Umbilical cord (tissue), 2 donors: ENCODE data around the gene OR9Q1. TPM values are rescaled to one million over a fixed set of nuclear protein-coding genes. Genes with fewer than 3 reads are reported as not detected.
"Not testable (repeated sequence)": the region's sequence is repeated elsewhere in the genome, so short reads cannot be mapped to it uniquely, and the experiment has no call there.

Experiments used
- DNase-seq: peaks from one replicate; pipeline ENCODE4 v3.0.0-alpha.2; 2015; ENCODE audit warnings: low spot score
- total RNA-seq: library from RNA; depleted of rRNA; stranded (reverse); fragments of >200 nt; gene quantifications from one replicate; pipeline ENCODE4 v1.2.3, GENCODE V29; 2014; ENCODE audit warnings: low replicate concordance; ENCODE audit not compliant: insufficient read depth

OR9Q1 gene
- total RNA-seq, 1 donor from 2014 or later = 0.24 TPM

DNA sequence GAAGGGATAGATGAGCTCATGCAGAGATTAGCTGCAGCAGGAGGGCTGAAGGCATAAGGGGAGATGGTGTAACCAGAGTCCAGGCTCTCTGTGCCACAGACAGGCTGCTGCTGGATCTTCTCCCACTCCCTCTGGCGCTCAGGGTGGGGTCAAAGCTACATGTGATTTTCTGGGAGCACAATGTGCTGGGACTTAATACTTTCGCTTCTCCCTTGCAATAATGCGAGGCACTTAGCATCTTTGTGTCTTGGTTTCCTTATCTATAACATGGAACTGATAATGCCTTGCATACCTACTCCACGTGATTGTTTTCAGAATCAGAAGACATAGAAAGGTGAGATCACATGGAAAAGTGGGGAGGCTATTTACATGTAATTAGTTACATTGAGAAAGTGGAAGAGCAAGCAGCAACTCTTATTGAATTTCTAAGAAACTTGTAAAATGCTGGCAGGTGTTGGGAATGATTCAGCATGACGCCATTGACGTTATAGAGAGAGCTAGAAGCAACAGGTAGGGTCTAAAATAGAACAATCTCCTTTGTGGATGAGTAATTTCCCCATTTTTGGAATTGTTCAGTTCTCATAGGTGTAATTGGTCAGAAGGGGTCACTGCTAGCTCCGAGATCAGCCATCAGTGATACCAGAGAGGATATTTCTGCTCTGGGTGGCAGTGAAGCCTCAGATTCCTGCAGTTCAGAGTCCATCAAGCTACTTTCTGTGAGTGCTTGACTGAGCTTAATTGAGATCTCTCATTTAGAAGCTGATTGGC is 109.8 kb downstream of the OR9Q1 start:
- DNase-seq = no peak

DNA sequence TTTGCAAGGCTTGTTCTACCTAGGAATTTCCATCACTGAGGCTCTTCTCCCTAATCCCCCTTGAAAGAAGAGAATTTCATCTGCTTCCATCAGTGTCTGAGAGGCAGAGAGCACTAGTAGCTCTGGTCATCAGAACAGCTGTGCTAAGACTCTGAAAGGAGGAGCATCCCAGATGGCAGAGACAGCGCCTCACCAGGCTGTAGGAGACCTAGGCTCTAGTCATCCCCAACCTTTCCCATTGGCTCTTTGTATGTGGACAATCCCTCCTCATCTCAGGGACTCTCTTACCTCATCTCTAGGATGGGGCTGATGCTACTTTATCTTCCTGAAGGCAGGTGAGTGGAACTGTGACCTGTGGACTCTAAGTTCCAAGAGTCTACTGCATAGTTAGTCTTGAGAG is 110.5 kb downstream of the OR9Q1 start:
- DNase-seq = no peak

GRCh38 chr11:58135171-58135570 is 111.5 kb downstream of the OR9Q1 start:
- DNase-seq = no peak

- no peak for DNase-seq
These were observed 119.1 kb downstream of the OR9Q1 start for GRCh38 chr11:58142761-58143160.

DNA sequence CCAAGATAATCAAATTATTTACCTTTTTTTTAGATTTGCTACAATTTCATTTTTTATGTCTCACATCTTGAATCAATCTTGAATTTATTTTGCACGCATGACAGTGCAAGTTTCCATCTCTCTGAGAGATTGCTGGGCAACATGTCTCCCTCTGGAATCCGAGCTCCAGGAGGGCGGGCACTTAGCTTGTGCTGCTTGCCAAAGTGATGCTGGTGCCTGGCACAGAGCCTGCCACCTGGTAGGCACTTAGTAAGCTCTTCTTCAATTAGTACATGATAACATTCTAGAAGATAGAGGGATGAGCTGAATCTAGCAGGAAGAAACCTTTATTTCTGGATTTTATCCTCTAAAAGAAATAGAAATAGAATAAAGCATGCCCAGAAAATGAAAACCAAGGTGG is 129.1 kb downstream of the OR9Q1 start:
- no peak for DNase-seq

DNA sequence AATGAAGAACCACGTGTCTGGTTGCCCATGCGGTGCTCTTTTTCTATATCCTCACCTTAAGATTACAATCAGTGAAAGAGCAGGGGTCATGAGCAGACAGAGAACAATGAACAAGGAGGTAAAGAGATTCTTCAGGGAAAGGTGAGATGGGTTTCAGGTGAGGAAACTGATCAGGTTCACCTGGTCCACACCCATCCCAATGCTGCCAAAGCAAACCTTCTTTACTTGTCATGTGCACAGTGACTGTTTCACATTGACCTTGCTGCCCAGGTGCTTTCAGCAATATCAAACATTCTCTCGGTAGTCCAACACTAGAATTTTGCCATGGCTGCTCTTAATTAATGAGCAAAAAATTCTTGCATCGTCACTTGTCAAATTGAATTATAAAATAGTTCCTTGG is 140.7 kb downstream of the OR9Q1 start:
- no peak for DNase-seq

DNA sequence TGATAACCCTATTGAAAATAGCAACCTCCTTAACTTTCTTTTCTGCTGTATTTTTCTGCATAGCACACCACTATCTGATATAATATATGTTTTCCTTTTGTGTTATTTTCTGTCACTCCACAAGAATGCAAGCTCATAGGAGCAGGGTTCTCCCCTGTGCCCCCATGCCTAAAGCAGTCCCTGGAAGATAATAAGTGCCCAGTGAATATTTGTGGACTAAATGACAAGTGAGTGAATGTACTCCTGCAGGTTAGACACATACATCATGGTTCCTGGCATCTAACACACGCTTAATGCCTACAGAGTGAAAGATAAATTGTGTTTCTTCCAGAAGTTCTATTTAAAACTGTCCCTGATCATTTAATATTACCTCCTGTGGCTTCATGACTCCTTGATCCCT is 141.3 kb downstream of the OR9Q1 start:
- DNase-seq = no peak

DNA sequence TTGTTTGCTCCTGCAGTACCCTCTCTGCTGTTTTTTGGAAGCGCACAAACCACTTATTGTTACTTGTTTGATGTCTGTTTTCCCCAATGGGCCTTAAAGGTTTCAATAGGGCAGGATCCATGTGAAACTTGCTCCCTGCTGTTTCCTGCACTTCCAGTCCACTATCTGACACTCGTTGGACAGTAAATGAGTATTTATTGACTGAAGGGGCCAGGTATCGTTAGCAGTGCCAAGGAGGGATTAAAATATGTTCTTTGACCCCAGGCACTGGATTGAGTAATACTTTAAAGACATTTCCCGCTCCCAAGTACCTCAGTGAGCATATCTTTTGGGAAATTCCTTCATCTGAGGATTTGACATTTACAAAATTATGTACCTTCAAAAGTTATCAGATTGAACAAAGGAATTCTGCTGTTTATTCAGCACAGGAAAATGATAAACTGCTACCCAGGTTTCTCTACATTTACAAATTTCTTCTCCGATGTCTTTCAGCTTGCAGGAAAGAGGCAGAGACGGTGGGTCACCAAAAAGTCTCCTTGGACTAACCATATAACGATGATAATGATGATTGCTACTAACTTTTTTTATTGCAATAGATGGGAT is 141.9 kb downstream of the OR9Q1 start:
- no peak for DNase-seq

DNA sequence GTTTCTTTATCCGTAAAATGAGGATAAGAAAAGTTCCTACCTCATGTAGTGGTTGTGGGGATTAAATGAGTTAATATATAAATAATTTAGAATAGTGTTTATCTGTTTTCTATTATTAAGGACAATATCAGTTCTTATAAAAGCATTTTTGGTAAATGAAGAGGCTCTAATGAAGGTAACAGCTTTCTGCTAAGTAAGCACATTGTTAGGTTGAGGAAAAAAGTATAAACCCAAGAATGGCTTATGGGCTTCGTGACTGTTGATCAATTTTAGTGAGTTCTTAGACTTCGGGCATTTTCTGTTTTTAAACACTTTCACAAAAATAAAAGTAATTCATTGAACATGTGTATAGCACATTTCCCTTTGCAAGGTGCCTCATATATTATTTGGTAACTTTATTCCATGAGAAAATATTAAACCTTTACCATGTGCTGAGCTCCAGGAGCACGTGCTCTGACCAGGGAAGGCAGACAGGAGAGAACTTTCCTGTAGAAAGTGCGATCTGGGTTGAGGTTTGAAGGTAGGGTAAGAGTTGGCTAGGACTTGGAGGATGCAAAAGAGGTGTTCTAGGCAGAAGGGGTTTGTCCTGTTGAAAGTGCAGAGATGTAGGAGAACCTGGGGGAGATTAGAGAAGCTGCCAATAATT is 153.9 kb downstream of the OR9Q1 start:
- no peak for DNase-seq

DNA sequence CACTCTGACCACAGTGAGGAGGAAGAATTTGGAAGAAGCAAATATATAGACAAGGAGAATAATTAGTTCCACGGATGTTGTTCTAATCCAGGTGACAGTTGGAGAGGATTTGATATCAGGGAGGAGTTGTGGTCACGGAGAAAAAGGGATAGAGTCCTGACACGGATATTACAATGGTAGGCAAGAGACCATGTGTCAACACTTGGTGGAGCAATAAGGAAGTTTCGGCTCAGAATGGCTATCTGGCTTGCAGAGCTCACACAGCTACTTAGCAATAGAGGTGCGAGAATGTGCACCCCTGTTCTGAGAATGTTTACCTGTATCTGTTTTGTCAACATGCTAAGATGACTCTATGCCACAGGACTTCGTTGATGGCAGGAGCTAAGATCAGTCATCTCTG is 154.8 kb downstream of the OR9Q1 start:
- DNase-seq = no peak

GRCh38 chr11:58179648-58180047 is 156.0 kb downstream of the OR9Q1 start:
- DNase-seq = no peak

- no peak for DNase-seq
These were observed 163.3 kb downstream of the OR9Q1 start for GRCh38 chr11:58186938-58187337.

DNA sequence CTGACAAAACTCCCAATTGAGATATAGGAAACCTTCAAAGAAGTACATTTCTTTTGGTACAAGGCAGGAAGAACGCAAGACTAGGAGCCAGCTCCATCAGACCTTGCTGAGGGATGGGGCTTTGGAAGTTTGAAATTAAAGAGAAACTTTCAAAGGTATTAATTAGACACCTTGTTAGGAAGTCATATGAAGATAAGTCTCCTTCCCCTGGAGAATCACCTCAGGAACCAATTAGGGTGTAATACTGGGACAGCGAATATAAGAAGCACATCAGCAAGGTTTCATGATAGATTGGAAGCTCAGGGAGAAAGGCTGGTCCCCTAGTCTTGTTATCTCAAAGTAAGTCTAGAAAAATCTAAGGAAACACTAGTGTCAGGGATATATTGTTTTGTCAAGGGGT is 165.1 kb downstream of the OR9Q1 start, which contains the start of gene OR9Q2:
Gene OR9Q2, plus strand, starts transcription at position 301 of the 400 bp plus-strand sequence. CDS start 1,421 bp downstream, outside the sequence.
- DNase-seq = no peak

GRCh38 chr11:58192229-58192628 is 168.5 kb downstream of the OR9Q1 start:
- DNase-seq = no peak

GRCh38 chr11:58193391-58193790 is 169.7 kb downstream of the OR9Q1 start:
- no peak for DNase-seq

- no peak for DNase-seq
These were observed 172.3 kb downstream of the OR9Q1 start for GRCh38 chr11:58195939-58196338.

- DNase-seq = no peak
These were observed 175.6 kb downstream of the OR9Q1 start for GRCh38 chr11:58199271-58199670.

DNA sequence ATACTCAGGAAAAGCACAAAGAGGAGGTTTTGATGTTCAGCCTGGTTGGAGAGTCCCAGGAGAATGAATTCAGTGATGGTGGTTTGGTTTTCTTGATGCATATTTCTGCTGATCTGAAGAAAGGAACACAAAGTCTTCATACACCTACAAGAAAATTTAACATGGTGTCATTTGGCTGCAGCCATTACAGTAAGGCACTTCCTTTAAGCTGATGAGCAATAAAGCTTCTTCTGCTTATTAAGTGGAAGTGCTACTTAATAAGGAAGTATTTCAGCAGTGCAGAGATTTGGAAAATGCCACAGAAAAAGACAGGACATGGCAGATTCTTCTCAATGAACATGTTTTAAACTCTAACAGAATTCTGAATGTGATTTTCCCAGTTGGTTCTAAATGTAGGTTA is 180.4 kb downstream of the OR9Q1 start, which contains the start of gene OR1S2:
Gene OR1S2, minus strand, starts transcription at position 101 of the 400 bp plus-strand sequence. Its CDS starts 0 bp downstream, at position 101.
- DNase-seq = no peak

- DNase-seq = not testable (repeated sequence)
These were observed 188.7 kb downstream of the OR9Q1 start, which contains the start of gene OR1S1 for GRCh38 chr11:58212420-58212819. OR1S1 (plus strand) TSS chr11:58212720.

DNA sequence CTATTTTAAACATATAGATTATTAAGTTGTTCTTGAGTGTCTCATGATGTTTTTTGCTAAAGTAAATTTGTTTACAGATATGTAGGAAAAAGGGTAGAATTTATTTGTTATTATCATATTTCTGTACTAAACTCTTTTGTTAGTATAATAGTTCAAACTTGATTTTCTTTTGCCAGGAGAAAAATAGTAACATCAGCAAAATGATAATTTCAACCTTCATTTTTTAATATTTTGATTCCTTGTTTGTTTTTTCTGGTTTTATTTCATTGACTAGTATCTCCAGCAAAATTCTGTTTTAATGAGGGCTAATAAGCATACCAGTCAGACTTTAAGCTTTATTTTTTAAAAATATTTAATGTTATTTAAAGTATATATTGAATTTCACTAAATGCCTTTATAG is 192.8 kb downstream of the OR9Q1 start:
- DNase-seq = no peak

- DNase-seq = no peak
These were observed 199.0 kb downstream of the OR9Q1 start for GRCh38 chr11:58222721-58223120.

GRCh38 chr11:58227956-58228615 is 204.4 kb downstream of the OR9Q1 start:
- no peak for DNase-seq
